NCI-H1930 (cell line): ENCODE results near the gene CFAP20DC.

Experiments used
- DNase-seq, 2 experiments: peaks; one replicate each; lab custom pipeline; 2025; lab: John Stamatoyannopoulos, UW

Gene CFAP20DC

GRCh38 chr3:58693940-58694850 lies 355.6 kb downstream of the CFAP20DC start:
- no peak for DNase-seq

GRCh38 chr3:58692484-58692883 lies 357.3 kb downstream of the CFAP20DC start:
- no peak for DNase-seq
